ENCODE data around the gene ARHGAP1. TPM values are rescaled to one million over a fixed set of nuclear protein-coding genes. Genes with fewer than 3 reads are reported as not detected.
"Not testable (repeated sequence)": the region's sequence is repeated elsewhere in the genome, so short reads cannot be mapped to it uniquely, and the experiment has no call there.

ARHGAP1 gene
- total RNA-seq, 1 donor from 2014 or later = 28.5 TPM

DNA sequence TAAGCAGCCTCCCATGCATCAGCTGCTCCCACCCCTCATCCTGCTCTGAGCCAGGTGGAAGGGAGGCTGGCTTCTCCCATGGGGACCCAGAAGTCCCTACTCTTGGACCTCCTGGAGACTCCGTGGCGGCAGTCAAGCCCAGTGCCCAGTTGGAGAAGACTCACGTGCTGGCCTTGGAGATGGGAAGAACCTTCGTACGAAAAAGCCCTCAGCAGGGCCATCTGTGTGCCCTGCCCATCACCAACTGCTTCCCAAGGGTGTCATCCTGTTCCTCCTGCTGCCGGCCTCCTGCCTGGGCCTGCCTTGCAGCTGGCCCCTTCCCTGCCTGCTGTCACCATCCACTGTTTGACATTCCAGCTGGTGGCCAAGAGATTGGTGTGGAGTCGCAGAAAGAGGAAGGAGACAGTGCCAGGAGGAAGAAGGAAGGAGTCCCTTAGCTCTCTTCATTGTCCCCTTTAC, 28.0 kb downstream of the ARHGAP1 start:
- no peak for DNase-seq

DNA sequence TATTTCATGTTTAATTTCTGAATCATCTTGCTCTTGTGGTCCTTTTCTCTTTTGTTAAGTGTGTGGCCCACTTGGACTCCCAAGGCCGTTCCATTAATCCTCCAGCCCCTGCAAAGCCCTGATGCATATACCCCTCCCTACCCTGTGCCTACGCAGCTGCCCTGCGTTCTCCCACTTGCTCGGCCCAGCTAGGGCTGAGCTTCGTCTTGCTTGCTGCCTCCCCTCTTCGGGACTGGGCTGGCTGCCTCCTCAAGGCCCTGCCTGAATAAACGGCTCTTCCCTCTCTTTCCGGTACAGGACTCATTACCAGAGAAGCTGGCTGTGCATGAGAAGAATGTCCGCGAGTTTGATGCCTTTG, 28.5 kb downstream of the ARHGAP1 start:
- DNase-seq = no peak

DNA sequence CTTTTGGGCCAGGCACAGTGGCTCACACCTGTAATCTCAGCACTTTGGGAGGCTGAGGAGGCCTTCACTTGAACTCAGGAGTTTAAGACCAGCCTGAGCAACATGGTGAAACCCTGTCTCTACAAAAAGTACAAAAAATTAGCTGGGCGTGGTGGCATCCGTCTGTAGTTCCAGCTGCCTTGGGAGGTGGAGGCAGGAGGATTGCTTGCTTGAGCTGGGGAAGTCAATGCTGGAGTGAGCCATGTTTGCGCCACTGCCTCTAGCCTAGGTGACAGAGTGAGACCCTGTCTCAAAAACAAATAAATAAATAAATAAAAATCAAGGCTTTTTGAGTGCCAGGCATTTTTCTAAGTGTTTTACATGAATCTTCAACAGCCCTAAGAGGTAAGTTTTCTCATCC, 29.9 kb downstream of the ARHGAP1 start:
- not testable (repeated sequence) for DNase-seq

DNA sequence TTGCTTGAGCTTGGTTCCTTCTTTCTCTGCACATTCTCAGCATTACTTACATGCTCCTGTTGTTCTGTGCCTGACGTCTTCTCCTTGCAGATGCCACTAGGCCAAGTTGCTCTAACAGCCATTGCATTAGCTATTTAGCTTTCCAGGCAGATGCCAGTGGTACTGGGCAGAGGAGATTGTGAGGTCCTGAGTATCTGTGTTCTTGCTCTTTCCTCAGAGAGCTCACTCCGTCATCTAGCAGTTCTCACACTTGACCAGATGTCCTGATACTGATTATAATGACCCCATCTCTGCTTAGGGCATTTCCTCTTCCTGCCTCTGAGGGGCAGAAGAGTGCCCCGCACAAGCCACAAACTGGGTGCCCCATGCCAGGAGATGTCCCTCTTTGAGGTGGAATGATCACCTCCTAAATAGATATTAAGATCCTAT, 30.7 kb downstream of the ARHGAP1 start:
- DNase-seq = no peak

DNA sequence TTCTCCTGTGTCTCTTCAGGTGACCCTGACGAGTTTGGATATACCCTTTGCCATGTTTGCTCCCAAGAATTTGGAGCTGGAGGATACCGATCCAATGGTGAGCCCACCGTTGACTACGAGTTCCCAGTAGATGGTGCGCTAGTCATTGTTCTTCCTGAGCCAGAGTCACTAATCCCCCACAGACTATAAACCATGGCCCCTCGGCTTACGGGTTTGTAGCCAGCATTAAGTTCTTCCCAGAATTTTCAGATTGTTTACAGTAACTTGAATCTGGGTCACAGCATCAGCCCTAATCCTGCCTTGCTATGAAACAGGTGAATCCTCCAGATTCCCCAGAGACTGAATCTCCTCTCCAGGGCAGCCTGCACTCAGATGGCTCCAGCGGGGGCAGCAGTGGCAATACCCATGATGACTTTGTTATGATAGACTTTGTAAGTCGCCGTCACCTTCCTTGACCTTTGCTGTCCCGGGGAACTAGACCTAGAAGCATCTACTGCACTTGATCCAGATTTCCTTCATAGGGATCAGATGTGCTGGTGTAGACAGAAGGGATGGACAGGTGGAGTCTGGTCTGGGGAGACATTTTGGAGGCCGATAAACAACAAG, 31.8 kb downstream of the ARHGAP1 start:
- DNase-seq = no peak

DNA sequence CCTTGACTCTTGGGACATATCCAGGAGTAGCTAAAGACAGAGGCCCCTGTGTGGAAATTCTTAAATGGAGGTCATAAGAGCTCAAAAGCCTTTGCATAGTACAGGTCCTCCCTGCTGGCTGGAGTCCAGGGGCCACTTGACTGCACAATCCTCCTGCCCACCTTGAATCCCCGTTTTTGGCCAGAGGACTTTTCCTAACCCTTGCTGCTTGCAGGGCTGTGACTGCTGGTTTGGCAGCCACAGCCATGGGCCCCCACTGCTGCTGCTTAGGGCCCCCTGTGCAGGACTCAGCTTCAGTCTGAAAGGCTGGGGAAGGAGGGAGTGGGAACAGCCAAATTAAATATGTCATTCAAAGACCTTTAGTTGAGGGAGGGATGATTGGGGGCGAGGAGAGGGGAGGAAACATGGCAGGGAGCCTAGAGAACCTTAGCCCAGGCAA, 33.4 kb downstream of the ARHGAP1 start:
- DNase-seq = no peak

DNA sequence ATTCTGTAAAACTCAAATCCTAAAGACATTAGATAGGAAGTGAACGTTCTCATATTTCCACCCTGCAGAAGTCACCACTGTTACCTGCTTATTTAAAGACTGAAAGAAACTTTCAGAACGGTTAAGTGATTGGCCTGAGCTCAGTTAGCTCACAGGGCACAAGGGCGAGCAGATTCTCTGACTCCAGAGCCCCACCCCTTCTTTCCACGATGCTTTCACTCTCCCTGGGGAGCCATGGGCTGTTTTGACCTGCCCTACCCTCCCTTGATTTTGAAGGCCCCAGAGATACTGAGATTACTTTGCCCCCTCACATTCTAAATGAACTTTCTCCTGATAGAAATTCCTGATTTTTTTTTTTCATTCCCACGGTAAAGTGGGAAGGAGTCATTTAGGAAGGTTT, 33.9 kb downstream of the ARHGAP1 start:
- no peak for DNase-seq

DNA sequence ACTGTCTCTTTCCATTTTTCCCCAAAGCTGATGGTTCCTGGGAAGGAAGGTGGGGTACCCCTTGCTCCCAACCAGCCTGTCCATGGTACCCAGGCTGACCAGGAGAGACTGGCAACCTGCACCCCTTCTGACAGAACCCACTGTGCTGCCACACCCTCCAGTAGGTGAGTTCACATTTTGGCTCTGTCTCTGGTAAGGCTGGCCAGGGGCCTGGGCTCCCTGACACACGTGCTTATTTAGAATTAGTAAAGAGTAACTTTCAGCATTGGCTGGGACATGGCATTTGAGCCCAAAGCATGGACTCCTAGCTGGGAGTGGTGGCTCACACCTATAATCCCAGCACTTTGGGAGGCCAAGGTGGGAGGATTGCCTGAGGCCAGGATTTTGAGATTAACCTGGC, 35.1 kb downstream of the ARHGAP1 start:
- no peak for DNase-seq

DNA sequence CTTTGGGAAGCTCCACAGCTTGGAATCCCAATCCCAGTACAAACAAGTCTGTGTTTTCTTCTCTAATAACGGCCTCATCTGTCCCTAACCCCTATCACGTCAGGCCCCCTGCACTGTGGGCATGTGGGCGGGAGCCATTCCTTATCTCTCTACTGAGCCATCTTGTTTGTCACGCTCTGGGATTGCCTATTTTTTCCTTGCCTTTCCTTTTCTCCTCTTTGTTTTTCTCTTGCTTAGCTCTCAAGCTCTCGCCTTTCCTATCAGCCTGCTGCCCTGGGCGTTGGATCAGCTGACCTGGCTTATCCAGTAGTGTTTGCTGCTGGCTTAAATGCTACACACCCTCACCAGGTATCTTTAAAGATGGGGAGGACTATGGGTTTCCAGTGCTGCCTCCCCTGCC, 35.8 kb downstream of the ARHGAP1 start:
- DNase-seq = no peak

DNA sequence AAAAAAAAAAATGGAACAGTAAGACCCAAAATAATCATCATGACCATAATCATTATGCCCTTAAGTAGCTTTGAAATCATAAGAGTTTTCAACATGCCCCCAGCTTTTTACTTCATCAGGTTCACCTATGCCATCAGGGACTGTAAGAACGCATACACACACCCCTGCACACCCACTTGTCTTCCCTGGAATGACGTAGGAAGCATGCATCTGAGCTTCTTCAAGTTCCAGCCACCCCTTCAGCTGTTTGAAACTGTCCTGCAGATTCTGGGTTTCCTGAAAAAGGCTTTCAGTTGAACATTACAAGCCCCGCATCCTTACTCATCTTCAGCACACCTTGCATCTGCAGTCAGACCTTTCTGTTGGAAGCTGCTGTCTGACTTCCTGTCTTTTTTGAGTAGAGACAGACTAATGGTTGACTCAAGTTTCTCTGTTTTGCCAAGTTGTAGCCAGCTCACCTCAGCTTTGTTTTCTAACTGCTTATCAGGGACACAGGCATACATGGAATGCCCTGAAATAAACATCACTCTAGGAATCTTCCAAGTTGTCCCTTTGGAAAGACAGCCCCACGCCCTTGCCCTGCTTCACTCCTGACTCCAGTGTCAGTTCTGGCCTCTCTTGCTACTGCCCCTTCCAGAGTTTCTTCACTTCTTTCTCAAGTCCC, 37.0 kb downstream of the ARHGAP1 start:
- DNase-seq = no peak

DNA sequence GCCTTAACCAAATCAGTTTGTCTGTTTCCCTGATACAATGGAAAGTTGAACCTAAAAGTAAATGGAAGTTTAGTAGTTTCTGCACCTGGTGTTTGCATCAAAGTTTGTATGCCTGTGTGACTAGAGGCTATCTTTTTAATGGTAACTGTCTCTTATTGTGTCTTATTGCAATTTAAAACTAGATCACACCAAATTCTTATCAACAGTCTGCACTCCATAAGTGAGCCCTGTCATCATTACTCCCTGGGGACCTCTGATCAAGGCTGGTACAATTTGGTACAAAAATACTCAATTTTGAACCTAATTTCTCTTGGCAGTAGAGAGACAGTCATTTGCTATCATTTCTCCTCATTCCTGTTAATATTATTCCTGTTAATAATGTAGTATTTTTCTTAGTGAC, 38.1 kb downstream of the ARHGAP1 start:
- no peak for DNase-seq

DNA sequence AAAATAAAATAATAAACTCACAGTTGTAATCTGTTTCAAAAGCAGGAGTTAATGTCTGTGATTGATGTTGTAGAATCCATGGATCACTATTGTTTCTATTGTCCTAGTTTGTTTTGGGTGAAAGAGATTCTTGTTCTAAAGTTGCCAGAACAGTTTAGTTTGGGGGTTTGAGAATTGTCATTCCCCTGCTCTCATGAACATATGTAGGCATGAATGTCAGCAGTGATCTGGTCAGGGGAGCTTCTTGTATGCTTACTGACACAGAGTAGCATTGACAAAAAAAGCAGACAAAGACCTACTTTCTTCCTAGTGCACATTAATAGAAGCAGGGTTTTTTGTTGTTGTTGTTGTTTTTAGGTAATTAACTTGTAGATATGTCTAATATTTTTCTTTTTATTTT, 38.6 kb downstream of the ARHGAP1 start:
- DNase-seq = no peak

DNA sequence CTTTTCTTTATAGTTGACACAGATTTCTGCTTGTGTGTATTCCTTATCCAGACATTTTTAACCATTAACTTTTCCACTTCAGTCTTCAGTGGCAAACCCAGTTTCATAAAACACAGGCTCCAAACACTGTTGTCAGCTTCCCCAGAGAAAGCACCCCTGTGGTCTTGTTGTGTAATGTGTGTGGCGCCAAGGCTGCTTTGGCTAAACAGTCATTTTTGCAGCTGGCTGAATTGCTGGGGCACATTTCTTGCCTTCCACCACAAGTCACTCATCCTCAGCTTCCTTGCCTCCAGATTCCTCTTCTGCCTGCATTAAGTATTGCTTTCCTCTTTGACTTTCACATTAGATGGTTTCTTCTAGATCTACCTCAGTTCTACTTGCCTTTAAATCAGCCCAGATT, 40.5 kb downstream of the ARHGAP1 start:
- DNase-seq = no peak

DNA sequence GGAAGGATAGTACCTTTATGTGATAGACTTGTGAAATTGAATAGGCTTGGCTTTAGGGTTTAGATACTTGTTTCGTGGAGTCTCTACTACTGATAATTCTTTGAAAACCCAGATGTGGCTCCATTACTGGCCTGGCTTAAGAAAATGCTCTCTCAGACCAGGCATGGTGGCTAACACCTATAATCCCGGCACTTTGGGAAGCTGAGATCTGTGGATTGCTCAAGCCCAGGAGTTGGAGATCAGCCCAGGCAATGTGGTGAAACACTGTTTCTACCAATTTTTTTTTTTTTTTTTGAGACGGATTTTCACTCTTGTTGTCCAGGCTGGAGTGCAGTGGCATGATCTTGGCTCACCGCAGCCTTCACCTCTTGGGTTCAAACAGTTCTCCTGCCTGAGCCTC, 42.2 kb downstream of the ARHGAP1 start:
- no peak for DNase-seq

DNA sequence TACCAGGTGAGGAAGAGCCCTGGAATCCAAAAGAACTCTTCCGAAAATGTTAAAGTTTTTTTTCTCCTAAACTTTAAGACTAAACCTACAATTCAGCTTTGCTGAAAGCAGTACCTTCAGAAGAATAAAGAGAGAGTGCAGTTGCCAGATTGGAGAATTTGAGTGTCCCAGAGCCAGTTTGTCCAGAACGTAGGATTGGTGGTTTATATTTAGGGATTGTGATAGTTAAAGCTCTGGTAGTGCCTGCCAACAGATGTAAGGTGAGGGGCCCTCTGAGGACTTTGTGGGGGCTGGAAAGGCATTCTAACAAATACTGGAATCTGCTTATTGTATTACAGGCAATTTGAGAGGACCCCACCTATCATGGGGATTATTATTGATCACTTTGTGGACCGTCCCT, 43.2 kb downstream of the ARHGAP1 start:
- DNase-seq = no peak

DNA sequence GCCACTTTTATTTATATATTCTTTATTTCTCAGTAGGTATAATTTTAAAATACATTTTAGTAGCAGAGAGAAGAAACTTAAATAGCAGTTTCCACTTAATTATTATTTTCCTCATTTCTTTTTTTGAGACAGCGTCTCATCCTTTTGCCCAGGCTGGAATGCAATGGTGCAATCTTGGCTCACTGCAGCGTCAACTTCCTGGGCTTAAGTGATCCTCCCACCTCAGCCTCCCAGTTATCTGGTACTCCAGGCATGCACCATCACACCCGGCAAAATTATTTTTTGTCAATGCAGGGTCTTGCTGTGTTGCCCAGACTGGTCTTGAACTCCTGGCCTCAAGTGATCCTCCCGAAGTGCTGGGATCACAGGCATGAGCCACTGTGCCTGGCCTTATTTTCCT, 44.8 kb downstream of the ARHGAP1 start:
- no peak for DNase-seq

DNA sequence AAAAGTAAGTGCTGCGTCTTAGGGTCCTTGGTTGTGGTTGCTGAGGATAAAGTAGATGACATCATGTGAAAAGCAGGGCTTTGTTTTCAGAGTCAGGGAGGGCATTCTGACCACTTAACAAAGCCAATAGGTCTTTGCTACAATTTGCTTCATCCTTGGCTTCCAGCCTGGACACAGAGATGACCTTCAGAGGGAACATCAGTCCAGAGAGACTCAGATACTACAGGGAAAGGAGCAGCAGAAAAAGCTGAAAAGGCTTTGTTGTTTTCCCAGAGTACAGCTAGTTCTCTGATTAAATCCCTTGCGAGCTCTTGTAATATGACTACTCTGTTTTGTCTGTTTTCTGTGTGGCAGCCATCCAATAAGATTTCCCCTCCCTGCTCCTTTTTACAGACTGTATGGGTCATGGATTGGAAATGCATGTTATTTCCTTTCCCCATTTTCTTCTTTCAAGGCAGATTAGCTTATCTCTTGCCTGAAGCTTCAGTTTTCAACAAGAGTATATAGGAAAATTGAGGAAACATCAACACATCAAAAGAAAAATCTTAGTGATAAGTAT, 51.2 kb downstream of the ARHGAP1 start:
- DNase-seq = peak; percentile 80

DNA sequence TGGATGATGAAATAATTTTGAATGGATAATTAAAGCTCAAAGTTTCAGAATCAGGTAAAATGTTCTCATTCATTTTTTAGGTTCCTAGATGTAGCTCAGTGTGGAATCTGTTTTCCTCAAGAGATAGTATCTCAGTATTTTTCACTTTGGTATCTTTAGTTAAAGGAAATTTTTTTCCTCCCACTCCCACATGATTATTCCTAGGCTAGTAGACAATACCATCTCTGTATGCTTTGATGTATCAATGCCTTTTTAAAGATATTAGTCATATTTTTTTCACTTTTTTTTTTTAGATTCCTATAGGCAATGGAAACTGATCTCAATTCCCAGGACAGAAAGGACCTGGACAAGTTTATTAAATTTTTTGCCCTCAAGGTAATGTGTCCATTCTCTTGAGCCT, 56.4 kb downstream of the ARHGAP1 start:
- no peak for DNase-seq

DNA sequence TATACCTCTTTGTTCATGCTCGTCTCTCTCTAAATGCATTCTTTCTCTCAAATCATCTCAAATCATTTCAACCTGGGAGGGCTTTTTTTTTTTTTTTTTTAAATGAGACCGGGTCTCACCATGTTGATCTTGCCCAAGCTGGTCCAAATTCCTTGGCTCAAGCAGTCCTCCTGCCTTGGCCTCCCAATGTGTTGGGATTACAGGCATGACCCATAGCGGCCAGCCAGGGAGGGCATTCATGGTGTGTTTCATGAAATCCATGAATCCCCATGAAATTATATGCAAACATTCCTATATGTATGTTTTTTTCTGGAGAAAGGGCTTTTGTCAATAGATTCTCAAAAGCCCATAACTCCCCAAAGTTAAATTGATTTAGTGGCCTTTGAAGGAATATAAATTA, 56.9 kb downstream of the ARHGAP1 start:
- DNase-seq = no peak

DNA sequence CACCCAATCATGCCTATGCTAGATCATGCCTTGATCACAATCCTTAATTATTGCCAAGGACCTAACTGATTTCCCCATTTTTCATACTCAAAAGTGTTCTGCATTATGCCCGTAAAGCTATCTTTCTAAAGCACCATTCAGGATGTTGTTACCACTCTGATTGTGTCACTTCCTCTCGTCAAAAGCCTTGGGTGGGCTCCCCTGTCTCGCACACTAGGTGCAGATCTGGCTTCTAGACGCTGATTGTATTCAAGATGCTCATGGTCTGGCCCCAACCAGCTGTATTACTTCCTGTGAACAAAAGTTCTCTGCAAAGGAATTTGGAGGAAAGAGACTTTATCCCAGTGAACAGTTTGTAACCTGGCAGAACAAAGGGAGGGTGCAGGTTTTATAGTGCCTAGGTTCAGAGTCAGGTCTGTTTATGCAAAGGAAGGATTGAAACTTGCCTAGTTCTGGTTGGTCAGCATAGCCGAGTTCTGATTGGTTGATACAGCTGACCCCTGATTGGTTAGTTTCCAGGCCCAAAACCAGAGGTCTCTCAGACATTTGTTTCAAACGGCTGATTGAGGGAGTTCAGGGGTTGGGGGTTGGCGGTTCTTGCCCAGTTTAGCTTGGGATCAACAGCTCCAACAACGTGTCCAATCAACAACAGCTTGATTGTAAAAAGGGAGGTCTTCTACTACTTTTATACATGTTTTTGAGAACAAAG, 57.6 kb downstream of the ARHGAP1 start:
- DNase-seq = no peak

DNA sequence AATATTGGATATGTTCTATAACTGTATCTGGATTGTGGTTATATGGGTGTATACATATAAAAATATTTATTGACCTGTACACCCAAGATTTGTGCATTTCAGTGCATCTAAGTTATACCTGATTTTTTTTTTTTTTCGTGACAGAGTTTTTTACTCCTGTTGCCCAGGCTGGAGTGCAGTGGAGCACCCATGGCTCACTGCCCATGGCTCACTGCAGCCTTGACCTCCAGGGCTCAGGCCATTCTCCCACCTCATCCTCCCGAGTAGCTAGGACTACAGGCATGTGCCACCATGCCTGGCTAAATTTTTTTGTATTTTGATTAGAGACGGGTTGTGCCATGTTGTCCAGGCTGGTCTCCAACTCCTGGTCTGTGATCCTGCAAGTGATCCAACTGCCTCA, 58.8 kb downstream of the ARHGAP1 start:
- no peak for DNase-seq

DNA sequence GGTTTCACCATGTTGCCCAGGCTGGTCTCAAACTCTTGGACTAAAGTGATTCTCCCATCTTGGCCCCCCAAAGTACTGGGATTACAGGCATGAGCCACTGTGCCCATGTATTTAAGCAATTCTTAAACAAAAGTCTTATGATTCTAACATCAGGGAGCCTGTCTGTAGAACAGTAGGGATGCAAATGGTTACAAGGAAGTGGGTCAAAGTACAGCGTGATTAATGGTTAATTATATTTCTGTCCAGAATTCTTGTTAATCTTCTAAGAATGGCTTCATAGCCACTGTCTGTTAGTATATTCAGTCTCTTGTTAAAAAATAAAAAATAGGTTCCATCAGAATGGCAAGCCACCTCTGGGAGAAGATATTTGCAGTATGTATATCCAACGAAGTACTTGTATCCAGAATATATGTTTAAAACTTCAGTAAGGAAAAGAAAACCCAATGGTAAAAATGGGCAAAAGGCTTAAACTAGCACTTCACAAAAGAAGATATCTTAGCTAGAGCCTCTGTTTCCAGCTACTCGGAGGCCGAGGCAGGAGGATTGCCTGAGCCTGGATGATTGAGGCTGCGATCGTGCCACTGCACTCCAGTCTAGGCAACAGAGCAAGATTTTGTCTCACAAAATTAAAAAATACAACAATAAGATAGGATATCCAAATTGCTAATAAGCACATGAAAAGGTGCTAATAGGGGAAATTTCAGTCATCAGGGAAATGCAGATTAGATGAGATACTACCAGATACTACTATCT, 60.2 kb downstream of the ARHGAP1 start:
- DNase-seq = no peak
